ENCODE data around the gene ALLC.

DNA sequence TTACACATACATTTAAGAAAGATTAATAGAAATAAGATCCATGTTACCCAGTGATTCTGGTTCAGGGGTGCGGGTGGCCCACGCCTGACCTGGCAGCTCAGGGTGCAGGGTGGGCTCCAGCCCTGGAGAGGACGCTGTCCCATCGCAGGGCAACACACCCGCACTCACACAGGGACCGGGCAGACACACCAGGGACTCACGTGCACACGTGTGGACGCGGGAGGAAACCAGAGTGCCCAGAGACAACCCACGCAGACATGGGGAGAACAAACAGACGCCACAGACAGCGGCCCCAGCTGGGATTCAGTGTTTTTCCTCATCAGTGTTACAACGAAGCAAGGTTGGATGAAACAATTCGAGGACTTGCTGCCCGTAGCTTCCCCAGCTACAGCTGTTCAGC is 8.4 kb upstream of the ALLC start:
- TF ChIP-seq POLR2A (IDR thresholded peaks at IDR 0.05; ENCODE audit: extremely low read depth, insufficient read length) (no peak), MYC (IDR thresholded peaks at IDR 0.05; ENCODE audit: low read depth, low read length) (no peak)
- TF ChIP-seq, protein P1, sequence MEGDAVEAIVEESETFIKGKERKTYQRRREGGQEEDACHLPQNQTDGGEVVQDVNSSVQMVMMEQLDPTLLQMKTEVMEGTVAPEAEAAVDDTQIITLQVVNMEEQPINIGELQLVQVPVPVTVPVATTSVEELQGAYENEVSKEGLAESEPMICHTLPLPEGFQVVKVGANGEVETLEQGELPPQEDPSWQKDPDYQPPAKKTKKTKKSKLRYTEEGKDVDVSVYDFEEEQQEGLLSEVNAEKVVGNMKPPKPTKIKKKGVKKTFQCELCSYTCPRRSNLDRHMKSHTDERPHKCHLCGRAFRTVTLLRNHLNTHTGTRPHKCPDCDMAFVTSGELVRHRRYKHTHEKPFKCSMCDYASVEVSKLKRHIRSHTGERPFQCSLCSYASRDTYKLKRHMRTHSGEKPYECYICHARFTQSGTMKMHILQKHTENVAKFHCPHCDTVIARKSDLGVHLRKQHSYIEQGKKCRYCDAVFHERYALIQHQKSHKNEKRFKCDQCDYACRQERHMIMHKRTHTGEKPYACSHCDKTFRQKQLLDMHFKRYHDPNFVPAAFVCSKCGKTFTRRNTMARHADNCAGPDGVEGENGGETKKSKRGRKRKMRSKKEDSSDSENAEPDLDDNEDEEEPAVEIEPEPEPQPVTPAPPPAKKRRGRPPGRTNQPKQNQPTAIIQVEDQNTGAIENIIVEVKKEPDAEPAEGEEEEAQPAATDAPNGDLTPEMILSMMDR (IDR thresholded peaks at IDR 0.05; ENCODE audit: low read depth, low read length): no peak
- TF ChIP-seq, protein P2, sequence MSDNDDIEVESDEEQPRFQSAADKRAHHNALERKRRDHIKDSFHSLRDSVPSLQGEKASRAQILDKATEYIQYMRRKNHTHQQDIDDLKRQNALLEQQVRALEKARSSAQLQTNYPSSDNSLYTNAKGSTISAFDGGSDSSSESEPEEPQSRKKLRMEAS (IDR thresholded peaks at IDR 0.05; ENCODE audit: low read depth, low read length): no peak
